Astrocyte (in vitro differentiated cells and primary cell): ENCODE measurements around the gene LMNA. TPM values are rescaled to one million over a fixed set of nuclear protein-coding genes. Genes with fewer than 3 reads are reported as not detected.
A peak's percentile ranks its signal among the peaks of the same experiment; 100 is the strongest.
"Not testable (repeated sequence)": the region's sequence is repeated elsewhere in the genome, so short reads cannot be mapped to it uniquely, and the experiment has no call there.

Experiments
- DNase-seq: peaks from one replicate; pipeline ENCODE4 v3.0.0-alpha.2; 2010; ENCODE audit warnings: low read depth
- FAIRE-seq: peaks from 2 replicates; lab custom pipeline; 2011; peaks lifted over from hg19 to GRCh38; lab: Jason Lieb, UNC
- H2AFZ ChIP-seq: 2 replicates; pipeline ENCODE4 v1.6.0; 2012; ENCODE audit warnings: low read depth, low read length, inconsistent platforms
- H3K27ac ChIP-seq: 2 replicates; pipeline ENCODE4 v1.5.1; 2011; ENCODE audit warnings: low read depth, low read length, inconsistent platforms
- H3K27me3 ChIP-seq: 2 replicates; pipeline ENCODE4 v1.6.0; 2011; ENCODE audit warnings: low read length, inconsistent platforms; ENCODE audit not compliant: insufficient read depth
- H3K36me3 ChIP-seq: 2 replicates; pipeline ENCODE4 v1.5.1; 2011; ENCODE audit warnings: low read length, inconsistent platforms; ENCODE audit not compliant: insufficient read depth
- H3K4me1 ChIP-seq: 2 replicates; pipeline ENCODE4 v1.5.1; 2011; ENCODE audit warnings: low read length, inconsistent platforms; ENCODE audit not compliant: insufficient read depth
- H3K4me2 ChIP-seq: 2 replicates; pipeline ENCODE4 v1.6.0; 2012; ENCODE audit warnings: low read length, inconsistent platforms
- H3K4me3 ChIP-seq: 2 replicates; pipeline ENCODE4 v1.5.1; 2011; ENCODE audit warnings: low read depth, mild to moderate bottlenecking, low read length, inconsistent platforms; ENCODE audit not compliant: insufficient read depth
- H3K79me2 ChIP-seq: 2 replicates; pipeline ENCODE4 v1.6.0; 2012; ENCODE audit warnings: mild to moderate bottlenecking, low read length, inconsistent platforms; ENCODE audit not compliant: insufficient read depth
- H3K9ac ChIP-seq: 2 replicates; pipeline ENCODE4 v1.6.0; 2012; ENCODE audit warnings: mild to moderate bottlenecking, low read length, inconsistent platforms
- H3K9me3 ChIP-seq: 2 replicates; pipeline ENCODE4 v1.5.1; 2012; ENCODE audit warnings: low read depth, mild to moderate bottlenecking, low read length, inconsistent platforms; ENCODE audit not compliant: insufficient read depth
- H4K20me1 ChIP-seq: 2 replicates; pipeline ENCODE4 v1.6.0; 2012; ENCODE audit warnings: low read length, inconsistent platforms; ENCODE audit not compliant: insufficient read depth
- H3K27ac Mint-ChIP-seq: one replicate; pipeline ENCODE4 v1.8.0; 2021; ENCODE audit warnings: mild to moderate bottlenecking, mixed read lengths; ENCODE audit not compliant: unreplicated experiment
- H3K27me3 Mint-ChIP-seq: one replicate; pipeline ENCODE4 v1.8.0; 2021; ENCODE audit warnings: low read depth, mixed read lengths; ENCODE audit not compliant: unreplicated experiment
- H3K36me3 Mint-ChIP-seq: one replicate; pipeline ENCODE4 v1.8.0; 2021; ENCODE audit warnings: low read depth, mixed read lengths; ENCODE audit not compliant: unreplicated experiment
- H3K4me1 Mint-ChIP-seq: one replicate; pipeline ENCODE4 v1.8.0; 2021; ENCODE audit warnings: low read depth, mixed read lengths; ENCODE audit not compliant: unreplicated experiment
- H3K4me3 Mint-ChIP-seq: one replicate; pipeline ENCODE4 v1.8.0; 2021; ENCODE audit warnings: mild to moderate bottlenecking, moderate library complexity, mixed read lengths; ENCODE audit not compliant: unreplicated experiment
- H3K9me3 Mint-ChIP-seq: one replicate; pipeline ENCODE4 v1.8.0; 2021; ENCODE audit warnings: mild to moderate bottlenecking, mixed read lengths; ENCODE audit not compliant: unreplicated experiment
- CTCF ChIP-seq: IDR thresholded peaks from 2 replicates; pipeline ENCODE4 v1.5.1; 2011; ENCODE audit warnings: low read depth, mild to moderate bottlenecking, inconsistent platforms, low read length, moderate library complexity; ENCODE audit not compliant: insufficient read depth
- EZH2 ChIP-seq: IDR thresholded peaks from 2 replicates; pipeline ENCODE4 v1.6.1; 2012; ENCODE audit warnings: mild to moderate bottlenecking, low read length, inconsistent platforms; ENCODE audit not compliant: insufficient read depth
- total RNA-seq: library from RNA; stranded (reverse); gene quantifications from 2 replicates; pipeline ENCODE4 v1.2.1, GENCODE V29; 2021

LMNA gene
- total RNA-seq, 1 donor from 2014 or later = 464 TPM

DNA sequence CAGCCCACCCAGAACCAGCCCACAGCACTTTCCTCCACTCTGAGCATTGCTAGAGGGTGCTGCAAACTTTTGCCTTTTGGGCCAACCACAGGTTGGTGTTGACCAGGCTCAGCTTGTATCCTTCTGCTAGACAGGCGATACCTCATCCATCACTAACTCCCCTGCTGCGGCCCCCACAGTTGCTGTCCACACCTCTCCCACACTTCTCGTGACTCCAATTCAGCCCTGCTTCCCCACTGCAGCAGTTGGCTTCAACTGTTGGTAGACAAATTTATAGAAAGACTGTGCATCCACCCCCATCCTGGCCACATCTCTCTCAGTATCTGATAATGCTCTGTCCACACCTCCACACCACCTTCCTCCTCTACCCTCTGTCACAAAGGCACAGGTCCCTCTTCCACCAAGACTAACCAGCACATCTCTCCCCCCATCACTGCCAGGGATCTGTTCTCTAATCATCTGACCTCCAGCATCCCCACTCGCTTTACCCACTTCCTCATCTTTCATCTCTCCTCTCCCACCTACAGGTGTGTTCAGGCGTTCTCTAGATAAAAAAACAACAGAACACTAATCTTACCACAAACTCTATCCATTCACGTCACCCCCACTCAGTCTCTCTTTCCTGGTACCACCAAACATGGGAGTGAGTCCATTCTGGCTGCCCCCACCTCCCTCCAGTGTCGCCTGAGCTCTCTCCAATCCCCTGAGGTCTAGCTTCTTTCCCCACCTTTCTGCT lies 63.6 kb downstream of the LMNA start:
- FAIRE-seq = no peak

DNA sequence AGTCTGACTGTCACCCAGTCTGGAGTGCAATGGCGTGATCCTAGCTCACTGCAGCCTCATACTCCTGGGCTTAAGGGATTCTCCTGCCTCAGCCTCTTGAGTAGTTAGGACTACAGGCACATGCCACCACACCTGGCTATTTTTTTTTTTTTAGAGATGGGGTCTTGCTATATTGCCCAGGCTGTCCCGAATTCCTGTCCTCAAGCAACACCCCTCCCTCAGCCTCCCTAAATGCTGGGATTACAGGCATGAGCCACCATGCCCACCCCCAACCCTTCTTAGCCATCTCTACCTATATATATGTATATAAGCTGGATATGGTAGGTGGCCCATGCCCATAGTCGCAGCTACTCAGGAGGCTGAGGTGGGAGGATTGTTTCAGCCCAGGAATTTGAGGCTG lies 66.0 kb downstream of the LMNA start:
- FAIRE-seq = no peak
- Histone ChIP-seq H3K4me1 (no peaks in the 10 kb centered on the region), H3K27ac (no peak overlapping the region), H3K4me3 (no peak overlapping the region), H3K36me3 (no peaks in the 10 kb centered on the region), H3K9me3 (no peaks in the 10 kb centered on the region), H3K9ac (no peak overlapping the region), H2AFZ (no peak overlapping the region), H3K27me3 (no peaks in the 10 kb centered on the region), H4K20me1 (no peaks in the 10 kb centered on the region), H3K79me2 (no peaks in the 10 kb centered on the region), H3K4me2 (no peak overlapping the region)
- no peaks in the 10 kb centered on the region for H3K9me3 Mint-ChIP-seq
- no peak overlapping the region for H3K27ac Mint-ChIP-seq
- DNase-seq = no peak
- peaks cover 17% of the 10 kb centered on the region for H3K27me3 Mint-ChIP-seq
- H3K4me1 Mint-ChIP-seq = peaks cover 7% of the 10 kb centered on the region
- no peak overlapping the region for H3K4me3 Mint-ChIP-seq
- H3K36me3 Mint-ChIP-seq = no peaks in the 10 kb centered on the region
- no peak for TF ChIP-seq CTCF
- TF ChIP-seq EZH2 = no peak

More for the DNA sequence above, 63.6 kb downstream of the LMNA start:
- Histone ChIP-seq H4K20me1 (no peaks in the 10 kb centered on the region), H3K36me3 (no peaks in the 10 kb centered on the region), H3K9me3 (no peaks in the 10 kb centered on the region), H3K9ac (no peak overlapping the region), H3K27ac (no peak overlapping the region), H3K4me3 (no peak overlapping the region), H3K4me2 (no peak overlapping the region), H3K79me2 (no peaks in the 10 kb centered on the region), H3K27me3 (peaks cover 2% of the 10 kb centered on the region), H2AFZ (no peak overlapping the region), H3K4me1 (no peaks in the 10 kb centered on the region)
- no peak for DNase-seq
- H3K4me1 Mint-ChIP-seq = peaks cover 7% of the 10 kb centered on the region
- peak overlapping the region; percentile 42 for H3K27ac Mint-ChIP-seq
- no peaks in the 10 kb centered on the region for H3K9me3 Mint-ChIP-seq
- no peak for TF ChIP-seq EZH2
- no peak for TF ChIP-seq CTCF
- H3K27me3 Mint-ChIP-seq = peaks cover 27% of the 10 kb centered on the region
- no peaks in the 10 kb centered on the region for H3K36me3 Mint-ChIP-seq
- no peak overlapping the region for H3K4me3 Mint-ChIP-seq

DNA sequence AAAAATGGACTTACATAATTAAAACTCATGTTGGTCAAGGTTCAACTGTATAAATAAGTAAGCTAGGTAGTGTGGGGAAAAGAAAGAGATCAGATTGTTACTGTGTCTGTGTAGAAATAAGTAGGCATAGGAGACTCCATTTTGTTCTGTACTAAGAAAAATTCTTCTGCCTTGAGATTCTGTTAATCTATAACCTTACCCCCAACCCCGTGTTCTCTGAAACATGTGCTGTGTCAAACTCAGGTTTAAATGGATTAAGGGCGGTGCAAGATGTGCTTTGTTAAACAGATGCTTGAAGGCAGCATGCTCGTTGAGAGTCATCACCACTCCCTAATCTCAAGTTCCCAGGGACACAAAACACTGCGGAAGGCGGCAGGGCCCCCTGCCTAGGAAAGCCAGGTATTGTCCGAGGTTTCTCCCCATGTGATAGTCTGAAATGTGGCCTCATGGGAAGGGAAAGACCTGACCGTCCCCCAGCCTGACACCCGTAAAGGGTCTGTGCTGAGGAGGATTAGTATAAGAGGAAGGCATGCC lies 66.9 kb downstream of the LMNA start:
- not testable (repeated sequence) for H3K4me3 Mint-ChIP-seq, H3K4me3 ChIP-seq, H3K9me3 Mint-ChIP-seq, DNase-seq, H4K20me1 ChIP-seq, H3K4me1 Mint-ChIP-seq, H3K27me3 ChIP-seq, H2AFZ ChIP-seq, H3K27ac ChIP-seq, H3K4me2 ChIP-seq, H3K79me2 ChIP-seq, H3K4me1 ChIP-seq, FAIRE-seq, H3K36me3 ChIP-seq, H3K36me3 Mint-ChIP-seq, H3K9ac ChIP-seq, H3K9me3 ChIP-seq
- H3K27me3 Mint-ChIP-seq = peaks cover 12% of the 10 kb centered on the region
- H3K27ac Mint-ChIP-seq = peak overlapping the region; percentile 72

DNA sequence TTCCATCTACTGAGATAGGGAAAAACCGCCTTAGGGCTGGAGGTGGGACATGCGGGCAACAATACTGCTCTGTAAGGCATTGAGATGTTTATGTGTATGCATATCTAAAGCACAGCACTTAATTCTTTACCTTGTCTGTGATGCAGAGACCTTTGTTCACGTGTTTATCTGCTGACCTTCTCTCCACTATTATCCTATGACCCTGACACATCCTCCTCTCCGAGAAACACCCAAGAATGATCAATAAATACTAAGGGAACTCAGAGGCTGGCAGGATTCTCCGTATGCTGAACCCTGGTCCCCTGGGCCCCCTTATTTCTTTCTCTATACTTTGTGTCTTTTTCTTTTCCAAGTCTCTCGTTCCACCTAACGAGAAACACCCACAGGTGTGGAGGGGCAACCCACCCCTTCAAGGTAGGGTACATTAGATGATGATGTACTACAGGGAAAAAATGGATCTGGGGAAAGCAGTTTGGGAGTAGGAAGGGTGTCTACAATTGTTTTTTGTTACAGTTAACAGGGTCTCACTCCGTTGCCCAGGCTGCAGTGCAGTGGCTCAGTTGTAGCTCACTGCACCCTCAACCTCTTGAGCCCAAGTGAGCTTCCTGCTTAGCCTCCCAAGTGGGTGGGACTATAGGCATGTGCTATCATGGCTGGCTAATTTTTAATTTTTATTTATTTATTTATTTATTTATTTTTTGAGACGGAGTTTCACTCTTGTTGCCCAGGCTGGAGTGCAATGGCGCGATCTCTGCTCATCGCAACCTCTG lies 67.7 kb downstream of the LMNA start:
- H3K27ac Mint-ChIP-seq = peak overlapping the region; percentile 78
- H3K4me1 Mint-ChIP-seq, H3K4me2 ChIP-seq: not testable (repeated sequence)

More for the DNA sequence above, 67.7 kb downstream of the LMNA start:
- H3K9me3 Mint-ChIP-seq, H3K79me2 ChIP-seq, H3K4me3 Mint-ChIP-seq, H3K9me3 ChIP-seq, H3K27me3 Mint-ChIP-seq, FAIRE-seq, H3K36me3 Mint-ChIP-seq, H3K4me1 ChIP-seq, H3K27ac ChIP-seq, H2AFZ ChIP-seq, H4K20me1 ChIP-seq, H3K9ac ChIP-seq, H3K36me3 ChIP-seq, H3K4me3 ChIP-seq, H3K27me3 ChIP-seq, DNase-seq: not testable (repeated sequence)
